Measurements from ENCODE around the gene ELMO2.

GRCh38 chr20:46415773-46416172, 9.4 kb upstream of the ELMO2 start:
- TF ChIP-seq CTCF (IDR thresholded peaks at IDR 0.05; ENCODE audit: low read depth, low read length, poor library complexity, severe bottlenecking) (no peak), EZH2phosphoT487 (IDR thresholded peaks at IDR 0.05; ENCODE audit: borderline replicate concordance, low read length) (no peak)
